Measurements from ENCODE around the gene SYNE2.

GRCh38 chr14:63926641-63927040 is 73.8 kb downstream of the SYNE2 start:
- TF ChIP-seq CTCF (IDR thresholded peaks at IDR 0.05; ENCODE audit: insufficient read depth, low read length), result no peak
- TF ChIP-seq POLR2AphosphoS5 (IDR thresholded peaks at IDR 0.05; ENCODE audit: low read depth), result no peak
- no peak for TF ChIP-seq REST (IDR thresholded peaks at IDR 0.05; ENCODE audit: insufficient replicate concordance, low read depth)
- no peak for TF ChIP-seq GABPA (IDR thresholded peaks at IDR 0.05; ENCODE audit: low read depth)

Data from HL-60 (cell line).